ENCODE measurements around the gene CNOT6. TPM values are rescaled to one million over a fixed set of nuclear protein-coding genes. Genes with fewer than 3 reads are reported as not detected.

CNOT6 gene
- total and polyA plus RNA-seq, 3 donors from 2014 or later, result 22.1 to 29.7 (median 28.9) TPM

DNA sequence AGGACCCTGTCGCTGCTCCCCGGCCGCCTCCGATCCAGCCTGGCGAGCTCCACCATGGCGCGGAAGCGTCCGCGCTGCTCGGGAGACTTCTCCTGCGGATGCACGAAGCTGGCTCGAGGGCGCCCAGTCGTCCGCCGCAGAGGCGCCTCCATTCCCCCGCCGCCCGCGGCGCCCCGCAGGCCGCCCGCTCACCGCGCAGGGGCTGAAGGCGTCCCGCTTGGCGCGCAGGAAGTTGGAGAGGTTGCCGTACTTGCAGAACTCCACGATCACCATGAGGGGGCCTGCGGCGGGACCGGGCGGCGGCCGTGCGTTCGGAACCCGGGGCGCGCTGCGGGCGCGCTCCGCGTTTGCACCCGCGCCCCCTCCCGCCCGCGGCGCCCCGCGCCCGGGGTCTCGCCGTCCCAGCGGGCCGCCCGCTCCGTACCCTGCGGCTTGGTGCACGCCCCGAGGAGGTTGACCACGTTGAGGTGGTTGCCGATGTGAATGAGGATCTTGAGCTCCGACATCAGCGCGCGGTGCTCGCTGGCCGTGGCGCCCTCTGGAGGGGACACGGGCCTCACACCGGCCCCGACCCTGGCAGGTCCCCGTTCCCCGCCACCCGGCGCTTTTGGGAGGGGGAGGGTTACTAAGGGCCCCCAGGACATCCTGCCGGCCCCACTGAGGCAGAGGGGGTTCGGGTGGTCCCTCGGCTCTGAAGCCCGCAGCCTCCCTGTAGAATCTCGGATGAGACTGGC is 124.8 kb downstream of the CNOT6 start:
- peak; percentile 63 for DNase-seq
- intact Hi-C loops (cut with DNase I; ENCODE audit: low total_unique reads), result no loop called here
- Histone ChIP-seq H3K4me3 (peak overlapping the region; percentile 32 to 40), H3K27ac (no peak overlapping the region), H3K36me3 (ENCODE audit: low read depth, missing control alignments) (no peaks in the 10 kb centered on the region), H3K9me3 (no peaks in the 10 kb centered on the region), H3K27me3 (no peaks in the 10 kb centered on the region), H3K4me1 (no peaks in the 10 kb centered on the region)
- WGBS, 2 donors, result 0 to 12% methylated on average over 10 to 60 of the region's 90 CpGs
- TF ChIP-seq, protein P1, sequence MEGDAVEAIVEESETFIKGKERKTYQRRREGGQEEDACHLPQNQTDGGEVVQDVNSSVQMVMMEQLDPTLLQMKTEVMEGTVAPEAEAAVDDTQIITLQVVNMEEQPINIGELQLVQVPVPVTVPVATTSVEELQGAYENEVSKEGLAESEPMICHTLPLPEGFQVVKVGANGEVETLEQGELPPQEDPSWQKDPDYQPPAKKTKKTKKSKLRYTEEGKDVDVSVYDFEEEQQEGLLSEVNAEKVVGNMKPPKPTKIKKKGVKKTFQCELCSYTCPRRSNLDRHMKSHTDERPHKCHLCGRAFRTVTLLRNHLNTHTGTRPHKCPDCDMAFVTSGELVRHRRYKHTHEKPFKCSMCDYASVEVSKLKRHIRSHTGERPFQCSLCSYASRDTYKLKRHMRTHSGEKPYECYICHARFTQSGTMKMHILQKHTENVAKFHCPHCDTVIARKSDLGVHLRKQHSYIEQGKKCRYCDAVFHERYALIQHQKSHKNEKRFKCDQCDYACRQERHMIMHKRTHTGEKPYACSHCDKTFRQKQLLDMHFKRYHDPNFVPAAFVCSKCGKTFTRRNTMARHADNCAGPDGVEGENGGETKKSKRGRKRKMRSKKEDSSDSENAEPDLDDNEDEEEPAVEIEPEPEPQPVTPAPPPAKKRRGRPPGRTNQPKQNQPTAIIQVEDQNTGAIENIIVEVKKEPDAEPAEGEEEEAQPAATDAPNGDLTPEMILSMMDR (IDR thresholded peaks at IDR 0.05), result peak; percentile 8 to 35 (median 27)
- no peak for TF ChIP-seq POLR2A (IDR thresholded peaks at IDR 0.05)

DNA sequence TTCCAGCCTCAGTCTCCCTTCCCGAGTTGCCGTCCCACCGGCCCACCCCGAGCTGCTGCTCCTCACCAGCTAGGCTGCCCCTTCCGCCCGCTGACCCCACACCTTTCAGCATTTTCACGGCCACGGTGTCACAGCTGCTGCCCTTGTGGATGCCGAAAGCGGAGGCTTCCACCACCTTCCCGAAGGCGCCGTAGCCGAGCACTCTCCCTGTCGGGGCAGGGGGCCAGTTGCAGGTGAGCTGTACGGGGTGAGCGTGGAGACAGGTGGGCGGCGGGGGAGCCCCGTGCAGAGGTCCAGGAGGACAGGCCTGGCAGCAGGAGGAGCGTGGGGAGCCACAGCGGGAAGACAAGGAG is 125.4 kb downstream of the CNOT6 start:
- Histone ChIP-seq H3K9me3 (no peaks in the 10 kb centered on the region), H3K4me3 (no peak overlapping the region), H3K4me1 (no peaks in the 10 kb centered on the region), H3K27me3 (no peaks in the 10 kb centered on the region), H3K27ac (no peak overlapping the region), H3K36me3 (ENCODE audit: low read depth, missing control alignments) (no peaks in the 10 kb centered on the region)
- 61 to 90% methylated on average over 2 to 22 of the region's 22 CpGs for WGBS, 2 donors
- no peak for DNase-seq
- TF ChIP-seq, protein P1 (IDR thresholded peaks at IDR 0.05), result no peak
- no peak for TF ChIP-seq POLR2A (IDR thresholded peaks at IDR 0.05)
- intact Hi-C loops (cut with DNase I; ENCODE audit: low total_unique reads), result no loop called here

DNA sequence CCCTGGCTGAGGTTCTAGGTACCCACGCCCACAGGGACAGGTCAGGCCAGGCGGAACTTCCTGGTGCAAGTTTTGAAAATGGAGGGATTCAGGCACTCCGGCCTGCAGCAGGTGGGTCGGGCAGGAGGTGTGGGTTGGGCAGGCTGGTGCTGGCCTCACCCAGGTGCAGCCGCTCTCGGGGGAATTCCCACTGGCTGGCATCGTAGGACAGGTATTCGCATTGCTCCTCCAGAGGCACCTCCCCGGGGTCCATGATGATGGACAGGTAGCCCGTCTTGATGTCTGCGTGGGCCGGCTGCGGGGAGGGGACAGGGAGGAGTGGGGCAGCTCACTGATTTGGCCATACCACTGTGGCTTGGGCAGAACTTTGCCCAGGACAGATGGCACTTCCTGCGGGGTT is 125.8 kb downstream of the CNOT6 start:
- Histone ChIP-seq H3K4me1 (no peaks in the 10 kb centered on the region), H3K36me3 (ENCODE audit: low read depth, missing control alignments) (no peaks in the 10 kb centered on the region), H3K9me3 (no peaks in the 10 kb centered on the region), H3K4me3 (no peak overlapping the region), H3K27me3 (no peaks in the 10 kb centered on the region), H3K27ac (no peak overlapping the region)
- 65 to 79% methylated on average over 8 to 13 of the region's 14 CpGs for WGBS, 2 donors
- no peak for TF ChIP-seq POLR2A (IDR thresholded peaks at IDR 0.05)
- TF ChIP-seq, protein P1 (IDR thresholded peaks at IDR 0.05), result no peak
- DNase-seq, result no peak
- intact Hi-C loops (cut with DNase I; ENCODE audit: low total_unique reads), result no loop called here

DNA sequence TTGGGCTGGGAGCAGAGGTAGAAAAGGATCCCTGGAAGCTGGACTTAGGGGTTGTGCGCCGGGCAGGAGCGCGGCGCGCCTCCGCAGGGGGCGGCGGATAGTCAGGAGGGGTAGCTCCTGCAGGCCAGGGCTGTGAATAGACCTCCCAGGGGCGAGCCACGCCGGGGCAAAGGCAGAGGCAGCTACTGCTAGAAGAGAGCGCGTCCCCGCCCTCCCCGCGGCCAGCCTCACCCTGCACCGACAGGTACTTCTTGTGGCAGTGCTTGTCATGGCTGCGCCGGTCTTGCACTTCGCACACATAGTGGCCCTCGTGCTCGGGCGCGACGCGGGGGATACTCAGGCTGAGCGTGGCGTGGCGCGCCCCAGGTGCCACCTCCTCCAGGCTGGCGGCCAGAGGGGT is 127.1 kb downstream of the CNOT6 start:
- DNase-seq, result no peak
- Histone ChIP-seq H3K27ac (no peak overlapping the region), H3K4me3 (no peak overlapping the region), H3K9me3 (no peaks in the 10 kb centered on the region), H3K36me3 (ENCODE audit: low read depth, missing control alignments) (no peaks in the 10 kb centered on the region), H3K27me3 (no peaks in the 10 kb centered on the region), H3K4me1 (no peaks in the 10 kb centered on the region)
- TF ChIP-seq POLR2A (IDR thresholded peaks at IDR 0.05), result no peak
- TF ChIP-seq, protein P1 (IDR thresholded peaks at IDR 0.05), result no peak
- WGBS, 2 donors, result 64 to 79% methylated on average over 17 to 31 of the region's 32 CpGs
- intact Hi-C loops (cut with DNase I; ENCODE audit: low total_unique reads), result no loop called here

DNA sequence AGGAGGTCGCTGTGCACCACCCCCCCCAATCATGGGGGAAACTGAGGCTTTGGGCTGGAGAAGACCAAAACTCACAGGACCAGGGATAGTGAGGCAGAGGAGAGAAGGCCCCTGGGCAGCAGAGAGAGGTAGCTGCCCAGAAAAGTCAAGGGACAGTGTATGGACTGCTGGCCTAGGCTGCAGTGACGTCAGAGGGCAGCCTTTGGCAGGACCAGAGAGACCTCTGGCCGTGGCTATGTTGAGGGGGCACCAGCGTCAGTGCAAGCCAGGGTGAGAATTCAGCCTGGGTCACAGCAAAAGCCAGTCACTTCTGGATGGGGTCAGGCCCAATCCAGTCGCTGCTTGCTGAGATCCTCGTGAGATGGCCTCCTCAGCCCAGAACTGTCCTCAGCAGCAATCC is 128.7 kb downstream of the CNOT6 start:
- no peaks in the 10 kb centered on the region for H3K9me3 ChIP-seq
- DNase-seq, result no peak
- no peaks in the 10 kb centered on the region for H3K4me1 ChIP-seq
- TF ChIP-seq, protein P1 (IDR thresholded peaks at IDR 0.05), result no peak
- TF ChIP-seq POLR2A (IDR thresholded peaks at IDR 0.05), result no peak
- no peak overlapping the region for H3K27ac ChIP-seq
- 91 to 94% methylated on average over 6 of the region's 6 CpGs for WGBS, 2 donors
- H3K36me3 ChIP-seq (ENCODE audit: low read depth, missing control alignments), result no peaks in the 10 kb centered on the region
- no peak overlapping the region for H3K4me3 ChIP-seq
- no peaks in the 10 kb centered on the region for H3K27me3 ChIP-seq
- intact Hi-C loops (cut with DNase I; ENCODE audit: low total_unique reads), result no loop called here

Data from testis (tissue), 3 donors.